Thoracic aorta (tissue), 2 donors: Measurements from ENCODE around the gene FETUB. TPM values are rescaled to one million over a fixed set of nuclear protein-coding genes. Genes with fewer than 3 reads are reported as not detected.

Source experiments
- ATAC-seq: fragments of 150-250 bp; one replicate; pipeline ENCODE4 v1.8.0; 2017; ENCODE audit warnings: low read depth; ENCODE audit not compliant: insufficient number of reproducible peaks, low FRiP score
- DNase-seq: peaks from one replicate; pipeline ENCODE4 v3.0.0-alpha.2; 2020; ENCODE audit warnings: low spot score
- H3K27ac ChIP-seq, 2 donors: fragments of 200-600 bp; sonication (generic); 1 replicate in 1 of 2; 2 replicates in 1 of 2; pipeline ENCODE4 v1.5.1; 2016; ENCODE audit warnings: mild to moderate bottlenecking in 2 of 2, moderate library complexity in 2 of 2
- H3K27me3 ChIP-seq: fragments of 200-600 bp; sonication (generic); replicated peaks from 2 replicates; pipeline ENCODE4 v1.6.0; 2016; ENCODE audit warnings: mild to moderate bottlenecking; ENCODE audit not compliant: insufficient read depth
- H3K36me3 ChIP-seq: fragments of 200-600 bp; sonication (generic); one replicate; pipeline ENCODE4 v1.5.1; 2016
- H3K4me1 ChIP-seq, 2 donors: fragments of 200-600 bp; sonication (generic); 1 replicate in 1 of 2; 2 replicates in 1 of 2; pipeline versions ENCODE4 v1.5.1 to v1.6.0; 2016; ENCODE audit warnings: low read depth in 2 of 2, mild to moderate bottlenecking in 1 of 2; ENCODE audit not compliant: control insufficient read depth in 1 of 2
- H3K4me3 ChIP-seq: fragments of 200-600 bp; sonication (generic); 2 replicates; pipeline ENCODE4 v1.5.1; 2016; ENCODE audit warnings: mild to moderate bottlenecking
- H3K9me3 ChIP-seq: fragments of 200-600 bp; sonication (generic); 2 replicates; pipeline ENCODE4 v1.5.1; 2016
- CTCF ChIP-seq: fragments of 200-600 bp; sonication (generic); IDR thresholded peaks from one replicate; pipeline ENCODE4 v1.5.1; 2019; ENCODE audit warnings: antibody characterized with exemption
- total RNA-seq, 2 donors: library from RNA; depleted of rRNA; stranded (reverse); fragments of >200 nt; gene quantifications; one replicate each; pipeline versions ENCODE4 v1.1.0 to v1.2.3, GENCODE V29; 2016

FETUB gene
- total RNA-seq, 2 donors from 2014 or later = not detected

GRCh38 chr3:186600896-186601295 lies 39.3 kb upstream of the FETUB start:
- TF ChIP-seq CTCF = no peak
- no peaks in the 10 kb centered on the region for H3K36me3 ChIP-seq
- DNase-seq (no peak), ATAC-seq (no peak)
- H3K9me3 ChIP-seq = no peaks in the 10 kb centered on the region
- H3K4me1 ChIP-seq = peaks cover 0 to 5% of the 10 kb centered on the region in 2 donors
- no peak overlapping the region for H3K27ac ChIP-seq
- H3K27me3 ChIP-seq = no peaks in the 10 kb centered on the region
- no peak overlapping the region for H3K4me3 ChIP-seq

GRCh38 chr3:186603159-186603558 lies 37.0 kb upstream of the FETUB start:
- Histone ChIP-seq H3K27me3 (no peaks in the 10 kb centered on the region), H3K9me3 (no peaks in the 10 kb centered on the region), H3K4me1 (peaks cover 0 to 16% of the 10 kb centered on the region in 2 donors), H3K27ac (no peak overlapping the region), H3K36me3 (no peaks in the 10 kb centered on the region), H3K4me3 (no peak overlapping the region)
- TF ChIP-seq CTCF = no peak
- ATAC-seq (no peak), DNase-seq (no peak)

GRCh38 chr3:186605078-186605477 lies 35.1 kb upstream of the FETUB start:
- H3K4me1 ChIP-seq = peaks cover 0 to 11% of the 10 kb centered on the region in 2 donors
- no peak overlapping the region for H3K4me3 ChIP-seq
- no peak for DNase-seq
- no peaks in the 10 kb centered on the region for H3K9me3 ChIP-seq
- no peaks in the 10 kb centered on the region for H3K36me3 ChIP-seq
- ATAC-seq = no peak
- TF ChIP-seq CTCF = no peak
- H3K27me3 ChIP-seq = no peaks in the 10 kb centered on the region
- H3K27ac ChIP-seq = no peak overlapping the region

GRCh38 chr3:186605561-186606545 lies 34.3 kb upstream of the FETUB start:
- Histone ChIP-seq H3K27ac (no peak overlapping the region), H3K4me3 (no peak overlapping the region), H3K4me1 (peaks cover 0 to 11% of the 10 kb centered on the region in 2 donors), H3K36me3 (no peaks in the 10 kb centered on the region), H3K27me3 (no peaks in the 10 kb centered on the region), H3K9me3 (no peaks in the 10 kb centered on the region)
- no peak for TF ChIP-seq CTCF
- DNase-seq (no peak), ATAC-seq (no peak)

- TF ChIP-seq CTCF = no peak
- no peaks in the 10 kb centered on the region for H3K27me3 ChIP-seq
- DNase-seq (no peak), ATAC-seq (no peak)
- peaks cover 0 to 11% of the 10 kb centered on the region in 2 donors for H3K4me1 ChIP-seq
- no peaks in the 10 kb centered on the region for H3K36me3 ChIP-seq
- no peak overlapping the region for H3K27ac ChIP-seq
- H3K9me3 ChIP-seq = no peaks in the 10 kb centered on the region
- H3K4me3 ChIP-seq = no peak overlapping the region
Observed at GRCh38 chr3:186608624-186609215, 31.5 kb upstream of the FETUB start.
